ENCODE results near the gene CISH. TPM values are rescaled to one million over a fixed set of nuclear protein-coding genes. Genes with fewer than 3 reads are reported as not detected.

Gene CISH
- total RNA-seq, 1 experiment from 2014 or later: 1.6 TPM

DNA sequence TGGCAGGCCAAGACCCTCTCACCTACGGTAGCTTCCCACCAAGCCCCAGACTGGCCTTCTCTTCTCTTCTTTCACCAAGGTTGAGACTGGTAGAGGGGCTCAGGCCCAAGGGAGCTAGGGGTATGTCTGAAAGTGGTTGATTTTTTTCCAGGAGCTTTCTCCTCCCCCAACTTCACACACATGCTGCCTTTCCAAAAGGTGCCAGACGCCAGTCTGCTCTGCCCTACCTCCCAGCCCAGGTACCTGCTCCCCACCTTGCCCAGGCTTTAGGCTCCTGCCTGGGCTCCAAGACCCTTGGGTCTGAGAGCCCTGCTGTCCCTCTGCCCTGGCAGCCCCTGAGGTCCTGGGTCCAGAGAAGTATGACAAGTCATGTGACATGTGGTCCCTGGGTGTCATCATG, 33.8 kb upstream of the CISH start:
- Mint-ChIP-seq H3K27ac (ENCODE audit: unreplicated experiment) (no peak overlapping the region), H3K4me3 (ENCODE audit: low read depth, unreplicated experiment) (no peak overlapping the region), H3K9me3 (ENCODE audit: low read depth, unreplicated experiment) (no peaks in the 10 kb centered on the region), H3K4me1 (ENCODE audit: low read depth, unreplicated experiment) (no peaks in the 10 kb centered on the region), H3K27me3 (ENCODE audit: unreplicated experiment) (no peaks in the 10 kb centered on the region), H3K36me3 (ENCODE audit: insufficient read depth, unreplicated experiment) (peaks cover 7% of the 10 kb centered on the region)
- TF ChIP-seq, protein P1, sequence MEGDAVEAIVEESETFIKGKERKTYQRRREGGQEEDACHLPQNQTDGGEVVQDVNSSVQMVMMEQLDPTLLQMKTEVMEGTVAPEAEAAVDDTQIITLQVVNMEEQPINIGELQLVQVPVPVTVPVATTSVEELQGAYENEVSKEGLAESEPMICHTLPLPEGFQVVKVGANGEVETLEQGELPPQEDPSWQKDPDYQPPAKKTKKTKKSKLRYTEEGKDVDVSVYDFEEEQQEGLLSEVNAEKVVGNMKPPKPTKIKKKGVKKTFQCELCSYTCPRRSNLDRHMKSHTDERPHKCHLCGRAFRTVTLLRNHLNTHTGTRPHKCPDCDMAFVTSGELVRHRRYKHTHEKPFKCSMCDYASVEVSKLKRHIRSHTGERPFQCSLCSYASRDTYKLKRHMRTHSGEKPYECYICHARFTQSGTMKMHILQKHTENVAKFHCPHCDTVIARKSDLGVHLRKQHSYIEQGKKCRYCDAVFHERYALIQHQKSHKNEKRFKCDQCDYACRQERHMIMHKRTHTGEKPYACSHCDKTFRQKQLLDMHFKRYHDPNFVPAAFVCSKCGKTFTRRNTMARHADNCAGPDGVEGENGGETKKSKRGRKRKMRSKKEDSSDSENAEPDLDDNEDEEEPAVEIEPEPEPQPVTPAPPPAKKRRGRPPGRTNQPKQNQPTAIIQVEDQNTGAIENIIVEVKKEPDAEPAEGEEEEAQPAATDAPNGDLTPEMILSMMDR (IDR thresholded peaks at IDR 0.05; ENCODE audit: unreplicated experiment): no peak
- CTCF ChIA-PET: interaction anchor here (0.6 kb wide), 2 partner anchors 17 to 18 kb away, joined by 3 to 4 read pairs; no protein-coding TSS in a partner anchor
- BruUV-seq (replicated peaks): no TSS peak
- no peak for DNase-seq
- intact Hi-C loops (cut with micrococcal nuclease; ENCODE audit: unreplicated experiment): no loop called here

DNA sequence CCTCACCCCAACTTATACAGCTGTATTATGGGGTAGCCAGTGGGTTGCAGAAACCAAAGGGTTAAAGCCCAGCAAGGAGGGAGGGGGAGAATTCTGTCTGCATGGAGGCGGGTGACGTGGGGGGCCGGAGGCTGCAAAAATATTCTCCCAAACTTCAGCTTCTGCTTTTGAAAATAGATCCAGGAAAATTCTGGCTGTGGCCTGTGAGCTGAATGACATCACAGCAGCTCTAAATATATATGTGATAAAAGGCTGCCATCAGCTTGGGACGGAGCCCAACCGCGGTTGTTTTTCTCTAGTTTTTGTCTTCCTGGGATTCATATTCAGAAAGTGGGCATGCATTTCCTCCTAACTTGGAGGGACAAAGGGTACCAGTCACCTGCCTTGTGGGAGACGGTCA, 33.0 kb upstream of the CISH start:
- H3K27me3 Mint-ChIP-seq (ENCODE audit: unreplicated experiment): no peaks in the 10 kb centered on the region
- intact Hi-C loops (cut with micrococcal nuclease; ENCODE audit: unreplicated experiment): no loop called here
- H3K9me3 Mint-ChIP-seq (ENCODE audit: low read depth, unreplicated experiment): no peaks in the 10 kb centered on the region
- no peak overlapping the region for H3K27ac Mint-ChIP-seq (ENCODE audit: unreplicated experiment)
- no peak overlapping the region for H3K4me3 Mint-ChIP-seq (ENCODE audit: low read depth, unreplicated experiment)
- no peaks in the 10 kb centered on the region for H3K4me1 Mint-ChIP-seq (ENCODE audit: low read depth, unreplicated experiment)
- DNase-seq: no peak
- BruUV-seq (replicated peaks): no TSS peak
- CTCF ChIA-PET: interaction anchor here (0.6 kb wide), 1 partner anchor 250 kb away, joined by 5 read pairs; no protein-coding TSS in a partner anchor
- TF ChIP-seq, protein P1 (IDR thresholded peaks at IDR 0.05; ENCODE audit: unreplicated experiment): no peak
- peaks cover 7% of the 10 kb centered on the region for H3K36me3 Mint-ChIP-seq (ENCODE audit: insufficient read depth, unreplicated experiment)

DNA sequence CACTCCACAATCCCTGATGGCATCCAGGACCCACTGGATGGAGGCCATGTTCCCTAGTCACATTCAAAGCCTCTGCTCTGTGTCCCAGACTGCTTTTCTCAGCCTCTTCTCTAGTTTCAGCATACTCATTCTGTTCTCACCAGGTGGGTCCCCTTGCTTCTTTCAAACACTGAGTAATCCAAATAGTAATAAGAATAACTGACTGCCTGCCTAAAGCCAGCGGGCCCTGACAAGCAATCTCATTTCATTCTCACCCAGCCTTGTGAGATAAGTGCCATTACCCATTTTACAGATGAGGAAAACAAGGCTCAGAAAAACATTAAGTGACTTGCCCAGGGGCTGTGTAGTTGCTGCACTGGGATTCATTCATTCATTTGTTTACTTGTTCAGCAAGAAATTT, 30.8 kb upstream of the CISH start:
- DNase-seq: no peak
- Mint-ChIP-seq H3K27ac (ENCODE audit: unreplicated experiment) (no peak overlapping the region), H3K36me3 (ENCODE audit: insufficient read depth, unreplicated experiment) (peaks cover 7% of the 10 kb centered on the region), H3K4me3 (ENCODE audit: low read depth, unreplicated experiment) (no peak overlapping the region), H3K4me1 (ENCODE audit: low read depth, unreplicated experiment) (no peaks in the 10 kb centered on the region), H3K27me3 (ENCODE audit: unreplicated experiment) (no peaks in the 10 kb centered on the region), H3K9me3 (ENCODE audit: low read depth, unreplicated experiment) (no peaks in the 10 kb centered on the region)
- no TSS peak for BruUV-seq (replicated peaks)
- CTCF ChIA-PET: no interaction called here
- intact Hi-C loops (cut with micrococcal nuclease; ENCODE audit: unreplicated experiment): no loop called here
- TF ChIP-seq, protein P1 (IDR thresholded peaks at IDR 0.05; ENCODE audit: unreplicated experiment): no peak

- Mint-ChIP-seq H3K27me3 (ENCODE audit: unreplicated experiment) (no peaks in the 10 kb centered on the region), H3K4me1 (ENCODE audit: low read depth, unreplicated experiment) (peaks cover 9% of the 10 kb centered on the region), H3K4me3 (ENCODE audit: low read depth, unreplicated experiment) (no peak overlapping the region), H3K9me3 (ENCODE audit: low read depth, unreplicated experiment) (no peaks in the 10 kb centered on the region), H3K27ac (ENCODE audit: unreplicated experiment) (no peak overlapping the region), H3K36me3 (ENCODE audit: insufficient read depth, unreplicated experiment) (peaks cover 7% of the 10 kb centered on the region)
- CTCF ChIA-PET: interaction anchor here (0.5 to 1.5 kb wide), 2 partner anchors 14 to 62 kb away, joined by 3 to 4 read pairs; no protein-coding TSS in a partner anchor
- intact Hi-C loops (cut with micrococcal nuclease; ENCODE audit: unreplicated experiment): no loop called here
- TF ChIP-seq, protein P1 (IDR thresholded peaks at IDR 0.05; ENCODE audit: unreplicated experiment): no peak
- DNase-seq: no peak
- BruUV-seq (replicated peaks): no TSS peak
Measured at GRCh38 chr3:50639055-50639494, 27.5 kb upstream of the CISH start.

Data from Calu3 (cell line).